HG02763 (cell line): ENCODE data around the gene PLA2G4E.

Source experiments
- ATAC-seq: cut with Tn5 transposase; IDR thresholded peaks from one replicate; pipeline ENCODE4 v1.9.1; 2021; ENCODE audit warnings: mild to moderate bottlenecking, moderate library complexity; ENCODE audit not compliant: unreplicated experiment

PLA2G4E gene

GRCh38 chr15:42053914-42054313, 33.1 kb upstream of the PLA2G4E start:
- no peak for ATAC-seq

- no peak for ATAC-seq
Observed at GRCh38 chr15:42053010-42053409, 32.2 kb upstream of the PLA2G4E start.

GRCh38 chr15:42050484-42051255, 29.8 kb upstream of the PLA2G4E start:
- ATAC-seq: no peak

GRCh38 chr15:42048821-42049200, 28.0 kb upstream of the PLA2G4E start:
- ATAC-seq: no peak

- no peak for ATAC-seq
Observed at GRCh38 chr15:42048080-42048820, 27.4 kb upstream of the PLA2G4E start.

- no peak for ATAC-seq
Observed at GRCh38 chr15:42046597-42046996, 25.8 kb upstream of the PLA2G4E start.

- ATAC-seq: no peak
Observed at GRCh38 chr15:42045211-42045615, 24.4 kb upstream of the PLA2G4E start.

GRCh38 chr15:42042602-42043400, 22.0 kb upstream of the PLA2G4E start:
- no peak for ATAC-seq

- no peak for ATAC-seq
Observed at GRCh38 chr15:42038401-42038800, 17.6 kb upstream of the PLA2G4E start.

GRCh38 chr15:42037656-42038055, 16.8 kb upstream of the PLA2G4E start:
- no peak for ATAC-seq

GRCh38 chr15:42036966-42037365, 16.1 kb upstream of the PLA2G4E start:
- no peak for ATAC-seq

- ATAC-seq: no peak
Observed at GRCh38 chr15:42036112-42036905, 15.5 kb upstream of the PLA2G4E start.

GRCh38 chr15:42035435-42035761, 14.6 kb upstream of the PLA2G4E start:
- ATAC-seq: peak; percentile 70

- no peak for ATAC-seq
Observed at GRCh38 chr15:42034628-42035434, 14.0 kb upstream of the PLA2G4E start.

GRCh38 chr15:42033214-42033873, 12.5 kb upstream of the PLA2G4E start:
- ATAC-seq: no peak

- no peak for ATAC-seq
Observed at GRCh38 chr15:42032376-42033213, 11.8 kb upstream of the PLA2G4E start.

GRCh38 chr15:42031198-42031915, 10.5 kb upstream of the PLA2G4E start:
- no peak for ATAC-seq

GRCh38 chr15:42027521-42027920, 6.7 kb upstream of the PLA2G4E start:
- ATAC-seq: no peak
